OCI-LY7 (cell line): ENCODE results near the gene AOAH. TPM values are rescaled to one million over a fixed set of nuclear protein-coding genes. Genes with fewer than 3 reads are reported as not detected.
"Not testable (repeated sequence)": the region's sequence is repeated elsewhere in the genome, so short reads cannot be mapped to it uniquely, and the experiment has no call there.

Experiments
- BruUV-seq: library from RNA; stranded (reverse); fragments of 400-500 nt; replicated peaks from 2 replicates; lab custom pipeline; 2021; lab: Mats Ljungman, UMichigan
- CTCF ChIA-PET: fragments of 300-600 bp; sonication (Branson Sonifier 250); formaldehyde crosslinking; loops from one replicate; lab custom pipeline; 2022; ENCODE audit warnings: antibody characterized with exemption; ENCODE audit not compliant: unreplicated experiment; lab: Charles Lee
- POLR2A ChIA-PET: fragments of 300-600 bp; sonication (Branson Sonifier 250); formaldehyde crosslinking; loops from one replicate; lab custom pipeline; 2022; ENCODE audit warnings: antibody characterized with exemption; lab: Charles Lee
- DNase-seq: peaks from one replicate; pipeline ENCODE4 v3.0.0-alpha.2; 2015; ENCODE audit warnings: low spot score
- H2AFZ ChIP-seq: fragments of 200-600 bp; sonication (generic), shearing (Covaris generic); 2 replicates; pipeline ENCODE4 v1.6.1; 2014; ENCODE audit warnings: mild to moderate bottlenecking, antibody characterized with exemption, low read length, moderate library complexity
- H3K27ac ChIP-seq: fragments of 200-600 bp; sonication (generic); 2 replicates; pipeline ENCODE4 v1.5.1; 2014; ENCODE audit warnings: mixed run types, low read depth, mild to moderate bottlenecking, moderate library complexity, low read length, inconsistent platforms; ENCODE audit not compliant: poor library complexity, severe bottlenecking
- H3K36me3 ChIP-seq: fragments of 200-600 bp; sonication (generic); 2 replicates; pipeline ENCODE4 v1.6.1; 2014; ENCODE audit warnings: mild to moderate bottlenecking, antibody characterized with exemption, low read length, moderate library complexity, mixed read lengths; ENCODE audit not compliant: insufficient read depth
- H3K4me1 ChIP-seq: fragments of 200-600 bp; sonication (generic); 2 replicates; pipeline ENCODE4 v1.5.1; 2014; ENCODE audit warnings: mild to moderate bottlenecking, low read length; ENCODE audit not compliant: insufficient read depth, poor library complexity, severe bottlenecking
- H3K4me2 ChIP-seq: fragments of 200-600 bp; sonication (generic); 2 replicates; pipeline ENCODE4 v1.6.1; 2014; ENCODE audit warnings: mild to moderate bottlenecking, low read length
- H3K4me3 ChIP-seq: fragments of 200-600 bp; sonication (generic); 2 replicates; pipeline ENCODE4 v1.5.1; 2014; ENCODE audit warnings: mild to moderate bottlenecking, low read depth, low read length; ENCODE audit not compliant: poor library complexity, severe bottlenecking
- H3K79me2 ChIP-seq: fragments of 200-600 bp; sonication (generic); 2 replicates; pipeline ENCODE4 v1.6.1; 2016; ENCODE audit warnings: low read depth, mild to moderate bottlenecking, low read length, moderate library complexity, mixed read lengths; ENCODE audit not compliant: insufficient read depth
- H3K9me2 ChIP-seq: fragments of 200-600 bp; sonication (generic); 2 replicates; pipeline ENCODE4 v1.6.1; 2016; ENCODE audit warnings: mild to moderate bottlenecking, low read length, mixed read lengths; ENCODE audit not compliant: insufficient read depth
- H3K9me3 ChIP-seq: fragments of 200-600 bp; sonication (generic); 2 replicates; pipeline ENCODE4 v1.6.1; 2014; ENCODE audit warnings: mild to moderate bottlenecking, mixed run types, low read length, mixed read lengths
- H4K20me1 ChIP-seq: fragments of 200-600 bp; sonication (generic); 2 replicates; pipeline ENCODE4 v1.6.1; 2014; ENCODE audit warnings: mild to moderate bottlenecking, antibody characterized with exemption, low read length, moderate library complexity, mixed read lengths; ENCODE audit not compliant: insufficient read depth
- EZH2phosphoT487 ChIP-seq: fragments of 200-600 bp; sonication (generic); IDR thresholded peaks from 2 replicates; pipeline ENCODE4 v1.6.1; 2018; ENCODE audit warnings: low read depth, borderline replicate concordance, mild to moderate bottlenecking, mixed run types, antibody characterized with exemption, low read length, moderate library complexity, mixed read lengths
- intact Hi-C: fragments of 100-400 bp; cut with micrococcal nuclease; formaldehyde crosslinking; loops from one replicate; pipeline ENCODE4 v1.10.0; 2022; ENCODE audit not compliant: unreplicated experiment
- total RNA-seq, 2 experiments: library from RNA; depleted of rRNA in 1 of 2; stranded (reverse); fragments of >200 nt in 1 of 2; shearing (Covaris generic) in 1 of 2; gene quantifications; 2 replicates each; pipeline ENCODE4 v1.2.3, GENCODE V29; 2014 to 2022
- TF ChIP-seq, protein P1 (sequence below): fragments of 200-600 bp; sonication (generic); conservative IDR thresholded peaks from 2 replicates; pipeline ENCODE4 v1.5.1; 2014; ENCODE audit warnings: mild to moderate bottlenecking, antibody characterized with exemption, low read length, moderate library complexity, mixed read lengths

The AOAH gene
- total RNA-seq, 2 experiments from 2014 or later, result 0.13 to 0.61 TPM

DNA sequence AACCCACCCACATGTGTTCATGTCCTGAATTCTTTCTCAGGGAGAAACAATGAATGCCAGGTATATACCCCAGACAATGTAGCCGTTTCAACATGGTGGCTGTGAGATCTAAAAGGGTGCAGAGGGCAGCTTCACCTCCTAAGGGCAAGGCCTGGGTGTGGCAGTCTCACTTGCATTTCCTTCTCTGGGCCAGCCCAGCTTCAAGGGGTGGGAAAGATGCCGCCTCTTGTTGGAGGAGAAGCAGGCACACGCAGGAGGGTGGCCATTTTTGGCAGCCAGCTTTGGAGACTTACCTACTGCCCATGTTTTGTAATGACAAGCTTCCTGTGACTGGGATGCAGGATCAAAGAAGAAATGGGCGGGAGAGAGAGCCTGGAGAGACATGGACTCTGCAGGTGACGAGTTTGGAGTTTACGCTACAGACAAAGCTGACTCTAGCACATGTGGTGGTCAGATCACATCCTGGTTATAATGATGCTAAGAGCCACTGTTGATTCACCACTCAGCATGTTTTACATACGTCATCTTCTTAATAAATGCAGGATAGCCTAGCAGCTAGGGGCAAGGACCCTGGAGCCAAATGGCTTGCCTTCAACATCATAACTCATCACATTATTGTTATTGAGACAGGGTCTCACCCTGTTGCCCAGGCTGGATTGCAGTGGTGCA is 218.0 kb downstream of the AOAH start:
- POLR2A ChIA-PET, result interaction anchor here (0.7 kb wide), 1 partner anchor 8 kb away, joined by 3 read pairs; no protein-coding TSS in a partner anchor
- H3K4me1 ChIP-seq, result no peaks in the 10 kb centered on the region
- intact Hi-C loops, result no loop called here
- no peaks in the 10 kb centered on the region for H3K36me3 ChIP-seq
- CTCF ChIA-PET, result no interaction called here
- H4K20me1 ChIP-seq, result no peaks in the 10 kb centered on the region
- no peaks in the 10 kb centered on the region for H3K9me3 ChIP-seq
- no peaks in the 10 kb centered on the region for H3K9me2 ChIP-seq
- H3K79me2 ChIP-seq, result no peaks in the 10 kb centered on the region
- H3K4me3 ChIP-seq, result no peak overlapping the region
- H3K27ac ChIP-seq, result no peak overlapping the region
- no TSS peak for BruUV-seq
- H3K4me2 ChIP-seq, result no peak overlapping the region
- no peak for TF ChIP-seq EZH2phosphoT487
- TF ChIP-seq, protein P1, sequence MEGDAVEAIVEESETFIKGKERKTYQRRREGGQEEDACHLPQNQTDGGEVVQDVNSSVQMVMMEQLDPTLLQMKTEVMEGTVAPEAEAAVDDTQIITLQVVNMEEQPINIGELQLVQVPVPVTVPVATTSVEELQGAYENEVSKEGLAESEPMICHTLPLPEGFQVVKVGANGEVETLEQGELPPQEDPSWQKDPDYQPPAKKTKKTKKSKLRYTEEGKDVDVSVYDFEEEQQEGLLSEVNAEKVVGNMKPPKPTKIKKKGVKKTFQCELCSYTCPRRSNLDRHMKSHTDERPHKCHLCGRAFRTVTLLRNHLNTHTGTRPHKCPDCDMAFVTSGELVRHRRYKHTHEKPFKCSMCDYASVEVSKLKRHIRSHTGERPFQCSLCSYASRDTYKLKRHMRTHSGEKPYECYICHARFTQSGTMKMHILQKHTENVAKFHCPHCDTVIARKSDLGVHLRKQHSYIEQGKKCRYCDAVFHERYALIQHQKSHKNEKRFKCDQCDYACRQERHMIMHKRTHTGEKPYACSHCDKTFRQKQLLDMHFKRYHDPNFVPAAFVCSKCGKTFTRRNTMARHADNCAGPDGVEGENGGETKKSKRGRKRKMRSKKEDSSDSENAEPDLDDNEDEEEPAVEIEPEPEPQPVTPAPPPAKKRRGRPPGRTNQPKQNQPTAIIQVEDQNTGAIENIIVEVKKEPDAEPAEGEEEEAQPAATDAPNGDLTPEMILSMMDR, result no peak
- H2AFZ ChIP-seq, result no peak overlapping the region
- DNase-seq, result no peak

DNA sequence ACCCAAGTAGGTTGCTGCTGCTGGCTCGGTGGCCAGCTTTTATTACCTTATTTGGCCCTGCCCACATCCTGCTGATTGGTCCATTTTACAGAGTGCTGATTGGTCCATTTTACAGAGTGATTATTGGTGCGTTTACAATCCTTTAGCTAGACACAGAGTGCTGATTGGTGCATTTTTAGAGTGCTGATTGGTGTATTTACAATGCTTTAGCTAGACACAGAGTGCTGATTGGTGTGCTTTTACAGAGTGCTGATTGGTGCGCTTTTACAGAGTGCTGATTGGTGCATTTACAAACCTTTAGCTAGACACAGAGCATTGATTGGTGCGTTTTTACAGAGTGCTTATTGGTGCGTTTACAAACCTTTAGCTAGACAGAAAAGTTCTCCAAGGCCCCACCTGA is 219.7 kb downstream of the AOAH start:
- H3K4me2 ChIP-seq, H3K27ac ChIP-seq, H3K79me2 ChIP-seq, intact Hi-C loops, H3K9me3 ChIP-seq, H2AFZ ChIP-seq, H3K4me1 ChIP-seq, H3K36me3 ChIP-seq, H3K9me2 ChIP-seq, H4K20me1 ChIP-seq, CTCF ChIA-PET, DNase-seq, POLR2A ChIA-PET, BruUV-seq, H3K4me3 ChIP-seq: not testable (repeated sequence)

GRCh38 chr7:36504216-36504615 is 220.1 kb downstream of the AOAH start:
- intact Hi-C loops, H3K9me2 ChIP-seq, H3K4me3 ChIP-seq, POLR2A ChIA-PET, H3K4me1 ChIP-seq, H3K9me3 ChIP-seq, H4K20me1 ChIP-seq, CTCF ChIA-PET, H2AFZ ChIP-seq, H3K79me2 ChIP-seq, BruUV-seq, H3K36me3 ChIP-seq, H3K27ac ChIP-seq, DNase-seq, H3K4me2 ChIP-seq: not testable (repeated sequence)
